GM10266 (cell line): ENCODE measurements around the gene FHIP1B.
"Not testable (repeated sequence)": the region's sequence is repeated elsewhere in the genome, so short reads cannot be mapped to it uniquely, and the experiment has no call there.

ENCODE experiments used
- DNase-seq: peaks from one replicate; pipeline ENCODE4 v3.0.0; 2012; ENCODE audit errors: extremely low spot score
- TF ChIP-seq, protein P1 (sequence below): IDR thresholded peaks from 2 replicates; pipeline ENCODE4 v1.5.1; 2012; ENCODE audit warnings: mild to moderate bottlenecking, low read depth; ENCODE audit not compliant: control insufficient read depth, insufficient read depth; ENCODE audit errors: missing control alignments

FHIP1B gene

DNA sequence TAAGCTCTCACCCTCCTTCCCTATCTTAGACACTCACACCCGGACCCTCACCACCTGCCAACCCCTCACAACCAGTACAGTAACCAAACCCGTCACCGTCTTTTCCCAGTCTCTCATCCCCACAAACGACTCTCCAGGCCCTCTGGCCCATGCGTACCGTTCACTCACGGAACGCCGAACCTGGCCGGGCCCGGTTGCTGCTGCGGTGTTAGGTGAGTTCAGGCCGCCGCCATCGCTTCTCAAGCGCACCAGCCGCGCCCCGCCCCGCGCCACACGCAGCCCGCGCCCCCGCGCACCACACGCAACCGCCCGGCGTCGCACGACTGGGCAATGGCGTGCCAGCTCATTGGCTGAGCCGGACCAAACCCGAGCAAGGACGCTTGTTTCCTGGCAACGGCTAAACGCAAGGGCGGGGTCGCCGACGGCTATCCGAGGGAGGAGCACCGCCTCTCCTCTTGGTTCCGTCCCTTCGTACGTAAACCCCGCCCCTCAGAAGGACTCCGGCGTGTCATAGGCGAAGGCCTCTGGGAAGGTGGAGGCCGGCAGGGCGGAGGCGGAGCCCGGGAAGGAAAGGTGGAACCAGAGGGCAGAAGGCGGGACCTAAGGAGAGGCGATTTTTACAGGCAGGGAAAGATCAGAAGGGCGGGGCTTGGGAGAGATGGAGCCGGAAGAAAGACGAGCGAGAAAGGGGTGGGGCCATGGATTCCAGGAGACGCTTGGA lies at the start of gene FHIP1B:
TSS of gene FHIP1B (minus strand) at position 250 of the 721 bp plus-strand sequence. CDS start 10,120 bp downstream, outside the sequence.
- peak; percentile 96 for DNase-seq
- TF ChIP-seq, protein P1, sequence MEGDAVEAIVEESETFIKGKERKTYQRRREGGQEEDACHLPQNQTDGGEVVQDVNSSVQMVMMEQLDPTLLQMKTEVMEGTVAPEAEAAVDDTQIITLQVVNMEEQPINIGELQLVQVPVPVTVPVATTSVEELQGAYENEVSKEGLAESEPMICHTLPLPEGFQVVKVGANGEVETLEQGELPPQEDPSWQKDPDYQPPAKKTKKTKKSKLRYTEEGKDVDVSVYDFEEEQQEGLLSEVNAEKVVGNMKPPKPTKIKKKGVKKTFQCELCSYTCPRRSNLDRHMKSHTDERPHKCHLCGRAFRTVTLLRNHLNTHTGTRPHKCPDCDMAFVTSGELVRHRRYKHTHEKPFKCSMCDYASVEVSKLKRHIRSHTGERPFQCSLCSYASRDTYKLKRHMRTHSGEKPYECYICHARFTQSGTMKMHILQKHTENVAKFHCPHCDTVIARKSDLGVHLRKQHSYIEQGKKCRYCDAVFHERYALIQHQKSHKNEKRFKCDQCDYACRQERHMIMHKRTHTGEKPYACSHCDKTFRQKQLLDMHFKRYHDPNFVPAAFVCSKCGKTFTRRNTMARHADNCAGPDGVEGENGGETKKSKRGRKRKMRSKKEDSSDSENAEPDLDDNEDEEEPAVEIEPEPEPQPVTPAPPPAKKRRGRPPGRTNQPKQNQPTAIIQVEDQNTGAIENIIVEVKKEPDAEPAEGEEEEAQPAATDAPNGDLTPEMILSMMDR, result no peak

DNA sequence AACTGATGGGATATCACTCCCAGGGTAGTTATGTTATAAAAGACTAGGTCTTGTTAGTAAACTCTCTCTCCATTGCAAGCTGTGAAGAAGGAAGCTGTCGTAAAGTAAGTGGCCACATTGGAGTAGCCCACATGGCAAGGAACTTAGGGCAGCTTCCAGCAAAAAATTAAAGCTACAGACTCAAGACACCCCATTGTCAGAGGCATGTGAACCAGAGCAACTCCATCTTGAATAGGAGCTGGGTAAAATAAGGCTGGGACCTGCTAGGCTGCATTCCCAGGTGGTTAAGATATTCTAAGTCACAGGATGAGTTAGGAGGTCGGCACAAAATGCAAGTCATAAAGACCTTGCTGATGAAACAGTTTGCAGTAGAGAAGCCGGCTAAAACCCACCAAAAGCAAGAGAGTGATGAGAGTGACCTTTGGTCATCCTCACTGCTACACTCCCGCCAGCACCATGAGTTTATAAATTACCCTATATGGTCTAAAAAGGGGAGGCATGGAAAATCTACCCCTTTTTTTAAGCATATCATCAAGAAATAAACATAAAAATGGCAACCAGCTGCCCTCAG lies 49.1 kb upstream of the FHIP1B start:
- no peak for DNase-seq
- TF ChIP-seq, protein P1, result no peak

GRCh38 chr11:6280809-6281208 lies 46.4 kb upstream of the FHIP1B start:
- not testable (repeated sequence) for DNase-seq

GRCh38 chr11:6273188-6273587 lies 38.8 kb upstream of the FHIP1B start:
- DNase-seq, result no peak
- TF ChIP-seq, protein P1, result no peak

DNA sequence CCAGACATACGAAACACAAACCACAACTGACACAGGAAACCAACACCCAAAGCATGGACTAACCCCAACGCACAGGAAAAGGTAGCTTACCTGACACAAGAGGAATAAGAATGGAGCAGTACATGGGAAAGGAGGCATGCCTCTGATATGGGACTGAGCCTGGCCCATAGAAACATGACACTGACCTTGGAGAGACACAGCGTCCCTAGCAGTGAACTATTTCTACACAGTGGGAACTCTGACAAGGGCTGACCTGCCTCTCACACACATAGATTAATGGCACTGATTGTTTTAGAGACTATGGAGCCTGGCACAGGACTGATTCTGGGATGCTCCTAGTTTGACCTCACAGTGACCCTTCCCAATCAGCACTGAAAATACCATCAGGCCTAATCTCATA lies 37.2 kb upstream of the FHIP1B start:
- no peak for DNase-seq
- TF ChIP-seq, protein P1, result no peak

DNA sequence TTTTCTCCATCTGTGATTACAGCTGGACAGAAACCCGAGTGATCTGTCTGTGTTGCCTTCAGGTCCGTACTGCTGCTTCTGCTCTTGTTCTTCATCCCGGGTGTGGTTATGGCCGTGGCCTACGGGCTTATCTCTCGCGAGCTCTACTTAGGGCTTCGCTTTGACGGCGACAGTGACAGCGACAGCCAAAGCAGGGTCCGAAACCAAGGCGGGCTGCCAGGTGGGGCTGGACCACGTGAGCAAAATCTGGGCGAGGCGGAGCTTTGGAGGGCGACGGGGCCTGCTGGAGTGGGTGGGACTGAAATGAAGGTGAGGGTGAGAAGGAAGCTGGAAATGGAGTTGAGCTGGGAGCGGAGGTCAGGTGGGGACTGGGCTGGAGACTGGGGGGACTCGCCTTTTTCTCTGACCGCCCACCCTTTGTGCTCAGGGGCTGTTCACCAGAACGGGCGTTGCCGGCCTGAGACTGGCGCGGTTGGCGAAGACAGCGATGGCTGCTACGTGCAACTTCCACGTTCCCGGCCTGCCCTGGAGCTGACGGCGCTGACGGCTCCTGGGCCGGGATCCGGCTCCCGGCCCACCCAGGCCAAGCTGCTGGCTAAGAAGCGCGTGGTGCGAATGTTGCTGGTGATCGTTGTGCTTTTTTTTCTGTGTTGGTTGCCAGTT lies 36.3 kb upstream of the FHIP1B start:
- TF ChIP-seq, protein P1, result no peak
- no peak for DNase-seq

GRCh38 chr11:6269994-6270393 lies 35.6 kb upstream of the FHIP1B start:
- TF ChIP-seq, protein P1, result peak; percentile 18
- DNase-seq, result no peak

GRCh38 chr11:6268820-6269219 lies 34.4 kb upstream of the FHIP1B start:
- DNase-seq, result no peak

More at GRCh38 chr11:6268820-6269219, 34.4 kb upstream of the FHIP1B start:
- TF ChIP-seq, protein P1, result no peak
